Upper lobe of left lung (tissue), 6 donors: Measurements from ENCODE around the gene C3orf20. TPM values are rescaled to one million over a fixed set of nuclear protein-coding genes. Genes with fewer than 3 reads are reported as not detected.

Source experiments
- ATAC-seq, 2 donors: fragments of 200-7000 bp; cut with Tn5 transposase; one replicate each; pipeline ENCODE4 v1.9.1; 2022; ENCODE audit warnings: mild to moderate bottlenecking in 2 of 2, moderate library complexity in 2 of 2; ENCODE audit not compliant: low FRiP score in 2 of 2
- DNase-seq, 2 donors: peaks; one replicate each; pipeline ENCODE4 v3.0.0-alpha.2; 2019 to 2020
- H3K27ac ChIP-seq, 4 donors: fragments of 200-600 bp; sonication (generic); one replicate each; pipeline ENCODE4 v1.5.1; 2016 to 2019
- H3K27me3 ChIP-seq, 4 donors: fragments of 200-600 bp; sonication (generic); one replicate each; pipeline ENCODE4 v1.5.1; 2017 to 2019
- H3K36me3 ChIP-seq, 4 donors: fragments of 200-600 bp; sonication (generic); one replicate each; pipeline ENCODE4 v1.5.1; 2016 to 2019
- H3K4me1 ChIP-seq, 4 donors: fragments of 200-600 bp; sonication (generic); one replicate each; pipeline ENCODE4 v1.5.1; 2018 to 2019
- H3K4me3 ChIP-seq, 4 donors: fragments of 200-600 bp; sonication (generic); one replicate each; pipeline ENCODE4 v1.5.1; 2017 to 2019; ENCODE audit warnings: mild to moderate bottlenecking in 2 of 4, moderate library complexity in 1 of 4
- H3K9me3 ChIP-seq, 4 donors: fragments of 200-600 bp; sonication (generic); one replicate each; pipeline ENCODE4 v1.5.1; 2018 to 2019
- EP300 ChIP-seq, 4 donors: sonication (generic); formaldehyde crosslinking; IDR thresholded peaks; one replicate each; pipeline ENCODE4 v1.5.1; 2017; ENCODE audit warnings: antibody characterized with exemption in 4 of 4, control low read depth in 2 of 4
- POLR2A ChIP-seq, 4 donors: fragments of 450-650 bp; IDR thresholded peaks; one replicate each; pipeline ENCODE4 v1.5.1; 2016 to 2017; ENCODE audit warnings: antibody characterized with exemption in 4 of 4, mild to moderate bottlenecking in 2 of 4
- POLR2AphosphoS5 ChIP-seq, 2 donors: sonication (generic); formaldehyde crosslinking; IDR thresholded peaks; one replicate each; pipeline ENCODE4 v1.5.1; 2017; ENCODE audit warnings: antibody characterized with exemption in 2 of 2
- WGBS, 2 donors: methylation state at CpG; one replicate each; pipeline ENCODE4 v1.1.5; 2017 to 2018; 5-methylcytosine and 5-hydroxymethylcytosine counted together
- total RNA-seq, 6 donors: library from RNA; depleted of rRNA in 4 of 6; stranded (reverse); fragments of >200 nt in 4 of 6; gene quantifications; one replicate each; pipeline versions ENCODE4 v1.1.0 to v1.2.1, GENCODE V29; 2016 to 2021
- TF ChIP-seq, protein P1 (sequence below), 6 experiments: fragments of 450-650 bp in 4 of 6; fragments of 200-600 bp in 2 of 6; sonication (generic) in 2 of 6; IDR thresholded peaks; one replicate each; pipeline ENCODE4 v1.5.1; 2016 to 2019; ENCODE audit warnings: antibody characterized with exemption in 6 of 6
- donor health status: DM: no; HTN: no; CAD: no; lungs with moderate emphysema.
- donor health status: DM: no; HTN: yes; CAD: no; lungs with severe emphysema.

C3orf20 gene
- total RNA-seq, 6 donors from 2014 or later: 0.09 to 0.11 (median 0.10) TPM; not detected in 3

DNA sequence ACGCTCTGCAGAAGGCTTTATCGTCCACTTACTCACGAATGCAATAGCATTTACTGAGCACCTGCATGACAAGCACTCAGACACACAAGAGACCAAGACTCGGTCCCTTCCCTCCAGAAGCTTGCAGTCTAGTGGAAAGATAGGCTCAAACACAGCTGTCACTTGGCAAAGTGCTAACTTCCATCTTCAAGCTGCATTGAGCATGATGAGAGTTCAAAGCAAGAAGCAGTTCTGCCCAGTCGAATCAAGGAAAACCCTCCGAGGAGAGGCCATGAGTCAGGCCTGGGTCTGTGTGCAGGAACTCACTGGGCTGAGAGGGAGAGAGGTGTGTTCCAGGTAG lies 51.5 kb downstream of the C3orf20 start:
- ATAC-seq (no peak), DNase-seq (no peak)
- Histone ChIP-seq H3K4me1 (peaks cover 0 to 10% (median 4%) of the 10 kb centered on the region in 4 donors), H3K9me3 (no peaks in the 10 kb centered on the region), H3K27me3 (no peaks in the 10 kb centered on the region), H3K36me3 (no peaks in the 10 kb centered on the region), H3K27ac (peak overlapping the region in 3 of 4 donors; percentile 3 to 56 (median 16)), H3K4me3 (no peak overlapping the region)
- TF ChIP-seq EP300 (IDR thresholded peaks at IDR 0.05): no peak
- 86 to 88% methylated on average over 5 to 6 of the region's 6 CpGs for WGBS, 2 donors

DNA sequence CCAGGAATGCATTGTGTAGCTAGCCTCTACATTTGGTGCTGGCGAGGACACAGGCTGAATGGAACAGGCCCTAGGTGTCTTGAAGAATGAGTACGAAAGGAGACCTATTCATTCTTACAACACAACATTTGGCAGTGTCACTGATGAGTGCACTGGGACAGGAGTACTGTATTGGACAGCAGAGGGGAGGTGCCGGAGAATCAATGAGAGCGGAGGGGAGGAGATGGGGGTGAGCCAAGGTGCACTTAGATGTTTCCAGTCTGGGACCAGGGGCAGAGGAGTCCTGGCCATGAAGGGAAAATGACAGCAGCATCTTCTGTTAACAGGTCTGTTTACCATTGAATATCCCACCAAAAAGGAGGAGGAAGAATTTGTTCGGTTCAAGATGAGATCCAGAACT lies 53.2 kb downstream of the C3orf20 start:
- DNase-seq: no peak
- no peaks in the 10 kb centered on the region for H3K9me3 ChIP-seq
- TF ChIP-seq EP300 (IDR thresholded peaks at IDR 0.05) (no peak), POLR2A (IDR thresholded peaks at IDR 0.05) (no peak), POLR2AphosphoS5 (IDR thresholded peaks at IDR 0.05) (no peak)
- TF ChIP-seq, protein P1, sequence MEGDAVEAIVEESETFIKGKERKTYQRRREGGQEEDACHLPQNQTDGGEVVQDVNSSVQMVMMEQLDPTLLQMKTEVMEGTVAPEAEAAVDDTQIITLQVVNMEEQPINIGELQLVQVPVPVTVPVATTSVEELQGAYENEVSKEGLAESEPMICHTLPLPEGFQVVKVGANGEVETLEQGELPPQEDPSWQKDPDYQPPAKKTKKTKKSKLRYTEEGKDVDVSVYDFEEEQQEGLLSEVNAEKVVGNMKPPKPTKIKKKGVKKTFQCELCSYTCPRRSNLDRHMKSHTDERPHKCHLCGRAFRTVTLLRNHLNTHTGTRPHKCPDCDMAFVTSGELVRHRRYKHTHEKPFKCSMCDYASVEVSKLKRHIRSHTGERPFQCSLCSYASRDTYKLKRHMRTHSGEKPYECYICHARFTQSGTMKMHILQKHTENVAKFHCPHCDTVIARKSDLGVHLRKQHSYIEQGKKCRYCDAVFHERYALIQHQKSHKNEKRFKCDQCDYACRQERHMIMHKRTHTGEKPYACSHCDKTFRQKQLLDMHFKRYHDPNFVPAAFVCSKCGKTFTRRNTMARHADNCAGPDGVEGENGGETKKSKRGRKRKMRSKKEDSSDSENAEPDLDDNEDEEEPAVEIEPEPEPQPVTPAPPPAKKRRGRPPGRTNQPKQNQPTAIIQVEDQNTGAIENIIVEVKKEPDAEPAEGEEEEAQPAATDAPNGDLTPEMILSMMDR (IDR thresholded peaks at IDR 0.05): no peak
- H3K4me3 ChIP-seq: no peak overlapping the region
- no peaks in the 10 kb centered on the region for H3K27me3 ChIP-seq
- peaks cover 0 to 10% (median 4%) of the 10 kb centered on the region in 4 donors for H3K4me1 ChIP-seq
- 94 to 95% methylated on average over 5 of the region's 5 CpGs for WGBS, 2 donors
- no peak overlapping the region for H3K27ac ChIP-seq
- ATAC-seq: no peak
- no peaks in the 10 kb centered on the region for H3K36me3 ChIP-seq

DNA sequence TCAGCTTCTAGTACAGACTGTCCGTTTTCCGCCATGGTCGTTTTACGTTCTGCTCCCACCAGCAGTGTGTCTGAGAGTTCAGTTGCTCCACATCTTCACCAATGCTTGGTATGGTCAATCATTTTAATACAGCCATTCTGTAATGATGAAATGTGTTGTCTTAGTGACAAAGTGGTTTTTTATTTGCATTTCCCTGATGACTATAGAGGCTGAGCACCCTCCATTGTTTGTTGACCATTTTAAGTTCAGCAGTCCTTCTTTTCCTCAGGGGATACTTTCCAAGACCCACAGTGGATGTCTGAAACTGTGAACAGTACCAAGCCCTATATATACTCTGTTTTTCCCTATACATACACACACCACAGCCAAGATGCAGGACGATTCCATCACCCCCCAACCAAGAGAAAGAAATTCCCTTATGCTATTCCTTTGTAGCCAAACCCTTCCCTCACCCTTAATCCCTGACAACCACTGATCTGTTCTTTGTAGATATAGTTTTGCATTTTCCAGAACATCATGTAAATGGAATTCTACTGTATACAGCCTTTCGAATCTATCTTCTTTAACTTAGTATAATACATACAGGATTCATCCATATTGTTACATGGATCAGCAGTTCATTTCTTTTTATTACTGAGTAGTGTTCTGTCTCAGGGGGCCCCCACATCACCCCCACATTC lies 55.9 kb downstream of the C3orf20 start:
- TF ChIP-seq EP300 (IDR thresholded peaks at IDR 0.05) (no peak), POLR2AphosphoS5 (IDR thresholded peaks at IDR 0.05) (no peak), POLR2A (IDR thresholded peaks at IDR 0.05) (no peak)
- TF ChIP-seq, protein P1 (IDR thresholded peaks at IDR 0.05): no peak
- WGBS, 2 donors: 86 to 96% methylated on average over 6 of the region's 6 CpGs
- no peaks in the 10 kb centered on the region for H3K9me3 ChIP-seq
- DNase-seq (no peak), ATAC-seq (no peak)
- no peaks in the 10 kb centered on the region for H3K36me3 ChIP-seq
- peaks cover 0 to 7% (median 4%) of the 10 kb centered on the region in 4 donors for H3K4me1 ChIP-seq
- H3K27ac ChIP-seq: no peak overlapping the region
- H3K27me3 ChIP-seq: no peaks in the 10 kb centered on the region
- no peak overlapping the region for H3K4me3 ChIP-seq

DNA sequence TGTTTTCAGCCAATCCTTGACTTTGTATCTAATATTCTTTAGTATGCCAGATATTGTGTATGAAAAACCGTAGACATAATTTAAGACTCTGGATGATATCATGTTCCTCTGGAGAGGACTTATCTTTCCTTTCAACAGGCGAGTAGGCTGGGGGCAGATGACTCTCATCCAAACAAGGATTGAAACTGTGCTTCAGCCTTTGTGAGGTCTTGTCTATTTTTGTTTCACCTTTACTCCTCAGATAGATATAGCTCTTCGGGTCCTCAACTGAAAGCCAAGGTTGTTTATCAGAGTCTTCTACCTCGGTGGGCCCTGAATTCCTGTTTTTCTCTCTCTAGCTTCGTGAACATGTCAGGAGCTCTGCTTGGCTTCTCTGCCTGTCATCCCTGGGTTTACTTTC lies 66.0 kb downstream of the C3orf20 start:
- Histone ChIP-seq H3K4me1 (no peaks in the 10 kb centered on the region), H3K27ac (no peak overlapping the region), H3K36me3 (no peaks in the 10 kb centered on the region), H3K9me3 (peaks cover 0 to 5% (median 0%) of the 10 kb centered on the region in 4 donors), H3K27me3 (no peaks in the 10 kb centered on the region), H3K4me3 (no peak overlapping the region)
- DNase-seq: no peak
- TF ChIP-seq, protein P1 (IDR thresholded peaks at IDR 0.05): no peak
- TF ChIP-seq EP300 (IDR thresholded peaks at IDR 0.05): no peak
- TF ChIP-seq POLR2AphosphoS5 (IDR thresholded peaks at IDR 0.05): no peak
- TF ChIP-seq POLR2A (IDR thresholded peaks at IDR 0.05): no peak
- 79 to 90% methylated on average over 5 of the region's 5 CpGs for WGBS, 2 donors
- ATAC-seq: no peak

DNA sequence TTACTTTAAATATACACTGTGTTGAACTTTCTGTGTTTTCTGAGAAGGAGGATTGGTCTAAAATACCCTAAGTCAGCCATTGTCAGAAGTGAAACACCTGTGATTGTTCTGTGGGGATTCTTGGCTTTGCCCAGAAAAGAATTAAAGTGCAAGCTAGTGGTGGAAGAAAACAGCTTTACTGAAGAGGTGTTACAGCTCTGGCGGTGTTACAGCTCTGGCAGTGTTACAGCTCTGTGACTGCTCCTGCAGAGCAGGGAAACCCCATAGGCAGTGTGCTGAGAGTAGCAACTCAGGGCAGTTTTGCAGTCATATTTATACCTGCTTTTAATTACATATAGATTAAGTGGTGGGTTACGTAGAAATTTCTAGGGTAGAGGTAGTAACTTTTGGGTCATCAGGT lies 66.6 kb downstream of the C3orf20 start:
- peaks cover 0 to 5% (median 0%) of the 10 kb centered on the region in 4 donors for H3K9me3 ChIP-seq
- H3K27me3 ChIP-seq: no peaks in the 10 kb centered on the region
- no peaks in the 10 kb centered on the region for H3K4me1 ChIP-seq
- ATAC-seq (no peak), DNase-seq (no peak)
- no peak overlapping the region for H3K27ac ChIP-seq
- TF ChIP-seq POLR2AphosphoS5 (IDR thresholded peaks at IDR 0.05) (no peak), EP300 (IDR thresholded peaks at IDR 0.05) (no peak), POLR2A (IDR thresholded peaks at IDR 0.05) (no peak)
- TF ChIP-seq, protein P1 (IDR thresholded peaks at IDR 0.05): no peak
- WGBS, 2 donors: 76 to 84% methylated on average over 2 of the region's 2 CpGs
- no peak overlapping the region for H3K4me3 ChIP-seq
- no peaks in the 10 kb centered on the region for H3K36me3 ChIP-seq
